Stimulated activated CD8-positive, alpha-beta memory T cell treated with anti-CD3 and anti-CD28 coated beads, Interleukin-7, amount 100 ng/mL, for 1 hour (primary cell): ENCODE measurements around the gene ZNF282.
"Not testable (repeated sequence)": the region's sequence is repeated elsewhere in the genome, so short reads cannot be mapped to it uniquely, and the experiment has no call there.

Experiments used
- DNase-seq, 2 donors: peaks; one replicate each; pipeline ENCODE4 v3.0.0-alpha.2; 2020; ENCODE audit warnings: low read depth in 2 of 2

Gene ZNF282

DNA sequence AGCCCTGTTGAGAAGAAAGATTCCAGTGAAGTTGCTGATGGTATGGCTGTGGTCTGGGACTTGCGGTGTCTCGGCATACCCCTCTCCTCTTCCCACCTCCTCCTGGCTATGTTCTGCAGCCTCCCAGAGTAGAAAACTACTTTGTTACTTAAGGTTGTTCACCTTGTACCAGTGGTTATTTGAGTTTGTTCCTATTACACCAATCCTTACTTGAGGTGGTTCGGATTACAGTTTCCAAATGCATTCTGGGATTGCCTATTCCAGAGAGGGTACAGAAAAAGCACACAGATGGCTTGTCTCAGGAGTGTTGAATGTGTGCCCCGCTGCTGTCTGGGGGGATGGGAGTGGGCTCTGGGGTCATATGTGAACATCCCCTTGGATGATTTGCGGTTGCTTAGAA is 59.8 kb downstream of the ZNF282 start:
- DNase-seq: no peak

DNA sequence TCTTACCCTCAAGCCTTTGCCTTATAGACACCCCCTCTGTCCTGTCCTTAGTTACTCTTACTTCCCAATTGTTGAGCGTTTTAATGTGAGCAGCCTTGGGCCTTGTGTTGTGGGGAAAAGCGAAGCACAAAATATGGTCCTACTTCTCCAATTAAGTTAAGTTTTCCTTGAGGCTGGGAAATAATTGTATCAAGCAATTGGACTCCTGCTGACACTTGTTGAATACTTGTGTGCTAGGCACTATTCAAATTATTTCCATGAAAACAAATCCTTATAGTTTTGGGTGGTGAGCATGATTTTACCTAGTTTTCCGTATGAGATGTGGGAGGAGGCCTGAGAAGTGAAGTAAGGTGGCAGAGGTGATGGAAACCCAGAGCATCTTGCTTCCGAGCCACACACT is 61.2 kb downstream of the ZNF282 start:
- no peak for DNase-seq

- no peak for DNase-seq
Measured at GRCh38 chr7:149257146-149257545, 61.8 kb downstream of the ZNF282 start.

- DNase-seq: no peak
Measured at GRCh38 chr7:149261316-149261828, 66.0 kb downstream of the ZNF282 start.

GRCh38 chr7:149261829-149262617 is 66.7 kb downstream of the ZNF282 start, which contains the start of gene ZNF783:
Gene ZNF783, plus strand, starts transcription at chr7:149262196. Its CDS starts 138 bp downstream, at chr7:149262334.
- peak; percentile 69 to 72 for DNase-seq

DNA sequence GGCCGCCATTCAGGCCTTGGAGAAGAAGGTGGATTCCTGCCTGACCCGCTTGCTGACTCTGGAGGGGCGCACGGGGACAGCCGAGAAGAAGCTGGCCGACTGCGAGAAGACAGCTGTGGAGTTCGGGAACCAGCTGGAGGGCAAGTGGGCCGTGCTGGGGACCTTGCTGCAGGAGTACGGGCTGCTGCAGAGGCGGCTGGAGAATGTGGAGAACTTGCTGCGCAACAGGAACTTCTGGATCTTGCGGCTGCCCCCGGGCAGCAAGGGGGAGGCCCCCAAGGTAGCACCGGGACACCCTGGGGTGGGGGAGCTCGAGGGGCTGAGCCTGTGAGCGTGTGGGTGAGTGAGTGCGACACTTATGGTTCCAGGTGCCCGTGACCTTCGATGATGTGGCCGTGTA is 71.1 kb downstream of the ZNF282 start:
- no peak for DNase-seq

GRCh38 chr7:149267733-149268132 is 72.4 kb downstream of the ZNF282 start:
- DNase-seq: no peak

- DNase-seq: not testable (repeated sequence)
Measured at GRCh38 chr7:149274424-149274823, 79.1 kb downstream of the ZNF282 start.
